Subcutaneous adipose tissue (tissue), 4 donors: ENCODE measurements around the gene EEIG1. TPM values are rescaled to one million over a fixed set of nuclear protein-coding genes. Genes with fewer than 3 reads are reported as not detected.

Source experiments
- total RNA-seq, 4 donors: library from RNA; depleted of rRNA; stranded (reverse); fragments of >200 nt; gene quantifications; one replicate each; pipeline ENCODE4 v1.1.0, GENCODE V29; 2016
- TF ChIP-seq, protein P1 (sequence below): fragments of 450-650 bp; IDR thresholded peaks from one replicate; pipeline ENCODE4 v1.5.1; 2016; ENCODE audit warnings: low read depth, mild to moderate bottlenecking, control low read depth, antibody characterized with exemption, moderate library complexity

EEIG1 gene
- total RNA-seq, 4 donors from 2014 or later: 4.8 to 21.2 (median 8.1) TPM

DNA sequence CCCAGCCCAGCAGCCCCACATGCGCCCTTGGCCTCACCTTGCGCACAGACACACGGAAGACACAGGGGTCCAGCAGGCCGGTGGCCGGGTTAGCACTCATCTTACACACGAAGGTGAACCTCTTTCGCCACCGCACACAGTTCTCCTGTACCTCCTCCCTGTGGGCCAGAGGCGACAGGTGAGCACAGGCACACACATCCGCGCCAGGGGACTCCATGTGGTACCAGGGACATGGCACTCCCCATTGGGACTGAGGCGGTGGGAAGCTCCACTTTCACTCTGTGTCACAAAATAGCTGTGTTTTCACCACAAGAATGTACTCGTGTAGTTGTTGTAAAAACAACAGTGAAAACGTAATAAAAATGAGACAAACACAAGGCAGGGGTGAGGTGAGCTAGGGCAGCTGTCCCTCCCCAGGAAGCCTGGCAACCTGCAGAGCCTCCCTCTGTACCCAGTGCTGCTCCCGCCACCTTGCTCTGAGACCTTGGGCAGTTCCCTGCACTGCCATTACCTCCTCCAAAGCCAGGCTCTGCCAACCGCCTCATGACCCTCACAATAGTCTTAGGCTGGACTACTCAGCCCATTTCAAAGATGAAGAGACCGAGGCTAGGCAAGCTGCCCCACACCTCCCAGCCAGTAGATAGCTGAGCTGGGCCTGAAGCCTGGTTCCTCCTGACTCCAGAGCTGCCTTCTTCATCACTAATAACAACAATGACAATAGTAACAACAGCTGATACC is 26.9 kb downstream of the EEIG1 start:
- TF ChIP-seq, protein P1, sequence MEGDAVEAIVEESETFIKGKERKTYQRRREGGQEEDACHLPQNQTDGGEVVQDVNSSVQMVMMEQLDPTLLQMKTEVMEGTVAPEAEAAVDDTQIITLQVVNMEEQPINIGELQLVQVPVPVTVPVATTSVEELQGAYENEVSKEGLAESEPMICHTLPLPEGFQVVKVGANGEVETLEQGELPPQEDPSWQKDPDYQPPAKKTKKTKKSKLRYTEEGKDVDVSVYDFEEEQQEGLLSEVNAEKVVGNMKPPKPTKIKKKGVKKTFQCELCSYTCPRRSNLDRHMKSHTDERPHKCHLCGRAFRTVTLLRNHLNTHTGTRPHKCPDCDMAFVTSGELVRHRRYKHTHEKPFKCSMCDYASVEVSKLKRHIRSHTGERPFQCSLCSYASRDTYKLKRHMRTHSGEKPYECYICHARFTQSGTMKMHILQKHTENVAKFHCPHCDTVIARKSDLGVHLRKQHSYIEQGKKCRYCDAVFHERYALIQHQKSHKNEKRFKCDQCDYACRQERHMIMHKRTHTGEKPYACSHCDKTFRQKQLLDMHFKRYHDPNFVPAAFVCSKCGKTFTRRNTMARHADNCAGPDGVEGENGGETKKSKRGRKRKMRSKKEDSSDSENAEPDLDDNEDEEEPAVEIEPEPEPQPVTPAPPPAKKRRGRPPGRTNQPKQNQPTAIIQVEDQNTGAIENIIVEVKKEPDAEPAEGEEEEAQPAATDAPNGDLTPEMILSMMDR: no peak

- TF ChIP-seq, protein P1: no peak
These were observed 27.6 kb downstream of the EEIG1 start for GRCh38 chr9:127953154-127953553.

DNA sequence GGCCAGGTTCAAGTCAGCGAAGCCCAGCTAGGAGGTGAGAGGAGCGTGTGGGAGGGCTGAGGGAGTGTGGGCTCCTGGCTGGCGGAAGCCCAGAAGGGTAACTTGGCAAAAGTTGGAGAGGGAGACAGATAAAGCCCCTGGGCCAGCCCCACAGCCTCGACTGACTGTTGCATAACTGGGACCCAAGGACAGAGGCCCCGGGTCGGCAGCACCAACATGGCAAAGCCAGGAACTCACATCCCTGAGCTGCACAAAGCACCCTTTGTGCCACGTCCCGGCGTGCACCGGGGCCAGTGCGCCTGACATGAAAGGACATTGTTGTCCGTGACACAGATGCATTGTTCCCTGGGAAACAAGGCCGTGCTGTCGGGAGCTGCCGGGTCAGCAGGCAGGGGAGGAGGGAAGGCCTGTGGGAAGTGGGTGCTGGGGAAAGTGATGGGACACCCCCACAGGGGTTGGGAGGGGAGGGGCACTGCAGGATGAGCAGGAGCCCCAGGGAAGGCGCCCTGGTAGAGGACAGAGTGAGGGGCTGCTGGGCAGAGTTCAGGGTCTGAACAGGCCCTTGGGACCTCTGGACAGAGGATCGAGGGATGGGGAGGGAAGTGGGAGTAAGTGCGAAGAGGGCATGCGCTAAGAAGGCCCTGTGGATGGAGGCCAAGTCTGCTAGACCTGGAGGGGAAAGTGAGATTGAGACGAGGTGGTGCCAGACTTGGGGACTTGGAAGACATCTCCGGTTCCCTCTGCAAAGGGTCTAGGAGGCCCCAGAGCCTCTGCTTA is 30.1 kb downstream of the EEIG1 start:
- TF ChIP-seq, protein P1: no peak

GRCh38 chr9:127949827-127950512 is 30.8 kb downstream of the EEIG1 start:
- TF ChIP-seq, protein P1: no peak

DNA sequence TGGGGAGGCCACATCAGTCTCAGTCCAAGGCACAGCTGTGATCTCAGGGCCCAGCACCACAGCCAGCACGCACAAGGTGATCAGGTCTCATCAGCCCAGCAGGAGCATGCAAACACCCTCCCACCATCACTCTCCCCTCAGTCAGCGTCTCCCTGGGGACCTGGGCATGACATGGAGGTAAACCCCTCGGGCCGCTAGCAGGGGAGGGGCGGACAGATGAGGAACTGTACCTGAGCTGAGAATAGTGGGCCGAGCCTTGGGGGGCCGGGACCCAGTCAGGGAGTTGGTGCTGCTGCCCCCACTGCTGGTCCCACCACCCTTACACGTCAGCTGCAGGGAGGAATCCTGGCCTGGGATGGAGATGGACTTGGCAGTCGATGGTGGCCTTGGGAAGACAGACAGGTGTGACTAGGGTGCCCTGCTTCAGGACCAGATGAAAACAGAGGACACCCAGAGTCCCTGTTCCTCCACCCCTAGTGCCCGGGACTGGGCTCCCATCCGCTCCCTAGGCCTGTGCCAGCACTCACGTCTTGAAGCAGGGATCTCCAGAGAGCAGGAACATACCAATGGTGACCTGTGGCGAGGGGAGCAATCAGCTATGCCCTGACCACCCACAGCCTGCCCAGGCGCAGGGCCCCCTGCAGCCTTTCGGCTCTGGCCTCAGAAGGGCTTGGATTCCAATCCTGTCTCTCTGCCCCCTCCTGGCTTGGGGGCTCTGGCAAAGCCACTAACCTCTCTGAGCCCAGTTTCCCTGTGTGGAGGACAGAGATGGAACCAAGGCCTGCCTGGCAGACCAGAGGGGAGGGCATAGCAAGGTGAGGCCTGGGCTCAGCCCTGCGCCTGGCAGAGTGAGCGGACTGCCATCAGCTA is 32.7 kb downstream of the EEIG1 start:
- TF ChIP-seq, protein P1: no peak

DNA sequence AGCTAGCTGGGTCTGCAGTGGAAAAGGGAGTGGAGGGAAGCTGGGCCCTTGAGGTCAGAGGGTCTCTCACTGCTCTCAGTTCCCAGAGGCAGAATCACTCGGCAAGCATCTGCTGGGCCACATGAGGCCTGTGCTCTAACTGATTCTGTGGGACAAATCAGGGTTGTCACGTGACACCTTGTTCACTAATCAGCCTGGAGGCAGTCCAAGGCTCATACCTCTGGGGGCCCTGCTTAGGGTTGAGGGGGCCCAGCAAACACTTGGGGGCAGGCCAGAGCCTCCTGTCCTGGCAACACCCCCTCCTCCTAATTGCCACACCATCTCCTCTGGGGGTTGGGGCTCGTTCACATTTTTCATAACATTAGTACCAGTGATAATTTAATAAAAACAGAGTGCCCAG is 34.1 kb downstream of the EEIG1 start:
- TF ChIP-seq, protein P1: no peak
